HG02970 (cell line): ENCODE results near the gene FAN1.

Experiments
- ATAC-seq: cut with Tn5 transposase; IDR thresholded peaks from one replicate; pipeline ENCODE4 v1.9.1; 2021; ENCODE audit warnings: mild to moderate bottlenecking, moderate library complexity, moderate number of reproducible peaks; ENCODE audit not compliant: unreplicated experiment, low FRiP score

The FAN1 gene

GRCh38 chr15:30919877-30920550 is 16.3 kb downstream of the FAN1 start:
- ATAC-seq: no peak

- no peak for ATAC-seq
Observed at GRCh38 chr15:30921106-30921505, 17.4 kb downstream of the FAN1 start.

GRCh38 chr15:30921781-30922479 is 18.2 kb downstream of the FAN1 start:
- ATAC-seq: no peak

GRCh38 chr15:30922480-30923311 is 19.0 kb downstream of the FAN1 start:
- no peak for ATAC-seq

GRCh38 chr15:30923429-30923828 is 19.7 kb downstream of the FAN1 start:
- no peak for ATAC-seq

GRCh38 chr15:30924353-30924752 is 20.6 kb downstream of the FAN1 start:
- no peak for ATAC-seq

GRCh38 chr15:30925686-30926085 is 22.0 kb downstream of the FAN1 start:
- no peak for ATAC-seq

GRCh38 chr15:30926161-30926560 is 22.4 kb downstream of the FAN1 start:
- ATAC-seq: no peak

GRCh38 chr15:30927148-30927761 is 23.5 kb downstream of the FAN1 start:
- no peak for ATAC-seq

- no peak for ATAC-seq
Observed at GRCh38 chr15:30928076-30928475, 24.4 kb downstream of the FAN1 start.

- no peak for ATAC-seq
Observed at GRCh38 chr15:30929064-30929669, 25.5 kb downstream of the FAN1 start.

GRCh38 chr15:30929982-30930381 is 26.3 kb downstream of the FAN1 start:
- no peak for ATAC-seq

GRCh38 chr15:30930422-30930821 is 26.7 kb downstream of the FAN1 start:
- no peak for ATAC-seq

- no peak for ATAC-seq
Observed at GRCh38 chr15:30933293-30933692, 29.6 kb downstream of the FAN1 start.

GRCh38 chr15:30939161-30939560 is 35.4 kb downstream of the FAN1 start:
- ATAC-seq: no peak

- ATAC-seq: no peak
Observed at GRCh38 chr15:30940359-30940758, 36.6 kb downstream of the FAN1 start.

GRCh38 chr15:30941520-30941919 is 37.8 kb downstream of the FAN1 start:
- no peak for ATAC-seq

- no peak for ATAC-seq
Observed at GRCh38 chr15:30943654-30944335, 40.1 kb downstream of the FAN1 start.

- no peak for ATAC-seq
Observed at GRCh38 chr15:30953183-30953582, 49.5 kb downstream of the FAN1 start.
